ENCODE measurements around the gene ID1.

ID1 gene

DNA sequence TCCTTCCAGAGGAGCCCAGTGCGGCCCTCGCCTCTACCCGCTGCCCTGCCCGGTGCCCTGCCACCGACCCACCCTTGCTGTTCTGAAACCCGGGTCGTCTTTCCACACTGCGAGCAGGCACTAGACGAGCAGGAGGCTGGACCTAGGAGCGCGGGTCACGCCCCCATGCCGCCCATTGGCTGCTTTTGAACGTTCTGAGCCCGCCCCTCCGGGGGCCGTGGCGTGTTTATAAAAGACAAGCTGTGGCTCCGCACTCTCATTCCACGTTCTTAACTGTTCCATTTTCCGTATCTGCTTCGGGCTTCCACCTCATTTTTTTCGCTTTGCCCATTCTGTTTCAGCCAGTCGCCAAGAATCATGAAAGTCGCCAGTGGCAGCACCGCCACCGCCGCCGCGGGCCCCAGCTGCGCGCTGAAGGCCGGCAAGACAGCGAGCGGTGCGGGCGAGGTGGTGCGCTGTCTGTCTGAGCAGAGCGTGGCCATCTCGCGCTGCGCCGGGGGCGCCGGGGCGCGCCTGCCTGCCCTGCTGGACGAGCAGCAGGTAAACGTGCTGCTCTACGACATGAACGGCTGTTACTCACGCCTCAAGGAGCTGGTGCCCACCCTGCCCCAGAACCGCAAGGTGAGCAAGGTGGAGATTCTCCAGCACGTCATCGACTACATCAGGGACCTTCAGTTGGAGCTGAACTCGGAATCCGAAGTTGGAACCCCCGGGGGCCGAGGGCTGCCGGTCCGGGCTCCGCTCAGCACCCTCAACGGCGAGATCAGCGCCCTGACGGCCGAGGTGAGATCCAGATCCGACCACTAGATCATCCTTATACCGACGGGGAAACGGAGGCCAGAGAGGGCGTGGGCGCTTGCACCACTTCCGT, at the start of gene ID1:
Gene ID1, plus strand, starts transcription at position 259 of the 871 bp plus-strand sequence. Its CDS starts 99 bp downstream, at position 358.
- peak; percentile 98 for DNase-seq

GRCh38 chr20:31559704-31560093, 45.4 kb upstream of the ID1 start:
- DNase-seq = no peak

GRCh38 chr20:31560094-31560745, 44.9 kb upstream of the ID1 start:
- DNase-seq = no peak

DNA sequence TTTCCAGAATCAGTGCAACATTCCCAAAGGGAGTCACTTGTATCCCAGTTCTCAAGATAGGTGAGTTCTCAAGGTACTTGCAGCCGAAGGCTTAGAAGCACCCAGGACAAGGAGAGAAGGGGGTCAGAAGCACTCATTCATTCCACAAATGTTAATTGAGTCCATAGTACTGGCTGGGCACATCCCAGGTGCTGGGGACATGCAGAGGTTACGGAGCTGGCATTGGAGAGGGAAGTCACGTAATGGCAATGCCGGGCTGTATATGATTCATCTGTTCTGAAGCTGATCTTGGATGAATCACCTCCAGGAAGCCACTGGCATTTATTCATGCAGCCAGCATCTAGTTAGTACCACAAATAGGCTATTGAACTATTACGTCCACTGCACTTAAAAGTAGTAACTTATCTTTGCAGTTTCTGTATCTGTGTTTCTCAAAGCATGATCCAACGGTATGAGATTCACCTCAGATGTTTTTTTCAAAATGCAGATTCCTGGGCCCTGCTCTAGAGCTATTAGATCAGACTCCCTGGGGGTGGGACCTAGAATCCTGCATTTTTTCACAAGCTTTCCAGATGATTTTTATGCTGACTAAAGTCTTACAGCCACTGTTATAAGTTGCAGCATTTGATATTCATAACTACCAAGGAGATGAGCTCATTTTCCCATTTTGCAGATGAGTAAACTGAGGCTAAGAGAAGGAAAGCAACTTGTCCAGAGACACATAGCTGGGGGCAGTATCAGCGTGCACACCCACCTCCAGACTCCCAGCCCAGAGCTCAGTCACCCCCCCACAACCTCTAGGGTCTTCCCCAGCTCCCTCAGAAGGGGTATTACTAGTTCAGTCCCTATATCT, 44.1 kb upstream of the ID1 start:
- no peak for DNase-seq

DNA sequence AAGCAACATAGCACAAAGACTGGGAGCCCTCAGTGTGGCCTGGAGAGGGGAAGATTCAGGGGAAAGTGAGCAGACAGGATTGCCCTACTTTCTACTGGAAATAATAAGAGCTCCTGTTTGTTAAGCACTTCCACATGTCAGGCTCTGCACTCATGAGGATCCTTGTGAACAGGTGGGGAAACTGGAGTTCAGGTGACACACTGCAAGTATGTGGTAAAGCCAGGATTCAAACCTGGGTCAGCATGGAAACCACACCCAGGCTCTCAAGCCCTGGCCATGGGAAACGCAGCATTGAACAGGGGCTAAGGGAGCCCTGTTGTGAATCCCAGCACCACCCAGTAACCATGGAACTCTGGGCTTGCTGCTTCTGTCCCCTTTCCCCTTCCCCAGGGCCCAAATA, 42.8 kb upstream of the ID1 start:
- DNase-seq = no peak

- DNase-seq = no peak
Observed at GRCh38 chr20:31564284-31564683, 40.8 kb upstream of the ID1 start.

DNA sequence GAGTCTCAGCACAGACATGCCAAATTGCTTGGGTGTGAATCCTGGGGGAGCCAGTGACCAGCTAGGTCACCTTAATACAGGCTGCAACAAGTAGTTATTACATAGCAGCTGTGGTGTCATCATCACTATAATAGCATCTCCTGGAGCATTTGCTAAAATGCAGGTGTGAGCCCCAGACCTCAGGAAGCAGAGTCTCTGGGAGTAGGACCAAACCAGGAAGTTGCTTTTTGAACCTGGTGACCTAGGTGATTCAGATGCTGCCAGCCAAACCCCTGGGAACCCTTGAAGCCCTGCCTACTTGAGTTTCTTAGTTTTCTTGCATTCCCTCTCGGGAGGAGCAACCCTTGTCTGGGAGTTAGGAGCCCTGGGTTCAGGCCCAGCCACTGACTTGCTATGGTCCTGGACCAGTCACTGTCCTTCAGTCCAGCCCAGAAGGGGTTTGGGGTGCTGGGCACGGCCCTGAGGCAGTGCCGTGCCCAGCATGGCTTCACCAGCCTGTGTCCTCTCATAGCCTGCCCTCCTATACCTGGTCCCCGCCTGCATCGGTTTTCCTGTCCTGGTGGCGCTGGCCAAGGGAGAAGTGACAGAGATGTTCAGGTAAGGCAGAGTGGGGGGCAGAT, 39.3 kb upstream of the ID1 start:
- DNase-seq = no peak

GRCh38 chr20:31566319-31566657, 38.8 kb upstream of the ID1 start:
- no peak for DNase-seq

- DNase-seq = no peak
Observed at GRCh38 chr20:31566658-31567379, 38.3 kb upstream of the ID1 start.

GRCh38 chr20:31567380-31567720, 37.7 kb upstream of the ID1 start:
- no peak for DNase-seq

GRCh38 chr20:31568041-31568731, 36.9 kb upstream of the ID1 start:
- no peak for DNase-seq

- DNase-seq = no peak
Observed at GRCh38 chr20:31568773-31569162, 36.3 kb upstream of the ID1 start.

GRCh38 chr20:31569163-31570020, 35.7 kb upstream of the ID1 start:
- DNase-seq = no peak

- no peak for DNase-seq
Observed at GRCh38 chr20:31570021-31570463, 35.0 kb upstream of the ID1 start.

DNA sequence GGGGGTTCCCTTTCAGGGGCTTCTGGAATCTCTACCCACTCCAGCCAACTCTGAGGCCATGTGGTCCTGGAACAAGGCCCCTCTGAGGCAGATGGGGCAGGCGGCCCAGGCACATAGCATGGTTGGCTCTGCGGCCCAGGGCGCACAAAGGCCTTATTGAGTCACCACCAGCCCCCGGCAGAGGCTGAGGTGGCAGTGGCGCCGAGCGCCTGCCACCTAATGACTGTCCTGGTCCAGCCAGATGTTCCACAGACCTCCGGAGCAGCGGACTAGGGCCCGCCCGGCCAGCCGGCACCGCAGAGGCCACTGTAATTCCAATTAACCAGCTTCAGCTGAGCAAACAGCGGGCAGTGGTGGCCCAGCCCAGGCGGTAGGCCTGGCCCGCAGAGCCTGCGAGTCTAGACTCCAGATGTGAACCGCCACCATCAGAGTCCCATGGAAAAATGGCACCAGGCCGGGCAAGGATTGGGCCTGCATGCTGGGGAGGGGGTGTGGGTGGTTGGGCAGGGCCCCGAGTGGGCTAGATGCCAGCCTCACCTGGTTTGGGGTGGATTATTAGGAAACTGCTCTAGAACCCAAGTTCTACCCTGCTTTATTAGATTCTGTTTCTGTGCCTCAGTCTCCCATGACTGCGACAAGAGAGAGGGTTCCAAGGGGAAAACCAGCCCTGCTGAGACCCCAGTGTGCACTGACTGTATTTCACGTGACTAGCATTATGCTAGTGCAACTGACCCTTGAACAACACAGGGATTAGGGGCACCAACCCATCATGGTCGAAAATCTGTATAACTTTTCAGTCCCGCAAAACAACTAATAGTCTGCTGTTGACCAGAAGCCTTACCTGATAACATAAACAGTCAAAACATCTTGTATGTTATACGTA, 34.1 kb upstream of the ID1 start:
- DNase-seq = no peak

DNA sequence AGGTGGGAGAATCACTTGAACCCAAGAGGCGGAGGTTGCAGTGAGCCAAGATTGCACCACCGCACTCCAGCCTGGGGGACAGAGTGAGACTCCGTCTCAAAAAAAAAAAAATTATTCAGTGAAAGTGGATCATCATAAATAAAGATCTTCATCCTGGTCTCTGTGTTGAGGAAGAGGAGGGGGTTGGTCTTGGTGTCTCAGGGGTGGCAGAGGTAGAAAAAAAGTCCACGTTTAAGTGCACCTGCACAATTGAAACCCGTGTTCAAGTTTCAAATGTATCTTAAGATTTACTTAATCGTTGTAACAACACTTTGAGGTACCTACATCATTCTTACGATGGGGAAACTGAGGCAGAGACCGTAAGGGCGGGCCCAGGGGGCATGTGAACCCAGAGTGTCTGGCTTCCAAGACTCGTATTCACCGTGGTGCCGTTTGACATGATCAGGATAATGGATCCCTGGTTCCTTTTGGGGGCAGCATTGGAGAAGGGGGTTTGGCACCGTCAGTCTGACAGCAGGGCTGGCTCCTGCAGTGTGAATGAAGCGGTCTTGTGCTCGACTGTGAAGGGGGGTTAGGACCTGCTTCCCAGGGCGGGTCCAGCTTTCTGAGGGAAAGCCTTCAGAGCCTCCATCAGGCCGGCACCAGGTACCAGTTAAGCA, 32.9 kb upstream of the ID1 start:
- no peak for DNase-seq

GRCh38 chr20:31572701-31573554, 32.2 kb upstream of the ID1 start:
- DNase-seq = peak; percentile 95
